SK-N-SH treated with all-trans-retinoic acid at 6 μM for 48 hours (cell line): Measurements from ENCODE around the gene MAGEB17.

ENCODE experiments used
- ATAC-seq: fragments of 200-7000 bp; cut with Tn5 transposase; 3 replicates; pipeline ENCODE4 v1.9.1; 2020; ENCODE audit warnings: mild to moderate bottlenecking, moderate library complexity
- ARNTL ChIP-seq: fragments of 450-650 bp; formaldehyde crosslinking; IDR thresholded peaks from 2 replicates; pipeline ENCODE4 v1.5.0; 2020; ENCODE audit warnings: low read depth, mild to moderate bottlenecking, moderate library complexity, borderline replicate concordance
- BACH2 ChIP-seq: fragments of 250-450 bp; sonication (Bioruptor Pico); IDR thresholded peaks from 2 replicates; pipeline ENCODE4 v1.9.0; 2021; ENCODE audit warnings: mild to moderate bottlenecking, borderline replicate concordance
- CREB5 ChIP-seq: fragments of 250-450 bp; sonication (Bioruptor Pico); IDR thresholded peaks from 2 replicates; pipeline ENCODE4 v1.5.1; 2020; ENCODE audit warnings: low read depth, mild to moderate bottlenecking, moderate library complexity
- CSDC2 ChIP-seq: fragments of 250-450 bp; sonication (Bioruptor Pico); IDR thresholded peaks from 2 replicates; pipeline ENCODE4 v1.5.0; 2020; ENCODE audit warnings: mild to moderate bottlenecking, moderate library complexity
- CSRNP3 ChIP-seq: fragments of 250-450 bp; sonication (Bioruptor Pico); IDR thresholded peaks from 2 replicates; pipeline ENCODE4 v1.5.1; 2021; ENCODE audit warnings: mild to moderate bottlenecking, moderate library complexity
- ESRRG ChIP-seq: fragments of 250-450 bp; sonication (Bioruptor Pico); IDR thresholded peaks from 2 replicates; pipeline ENCODE4 v1.6.1; 2021; ENCODE audit warnings: mild to moderate bottlenecking
- GLIS3 ChIP-seq: fragments of 250-450 bp; sonication (Bioruptor Pico); IDR thresholded peaks from 2 replicates; pipeline ENCODE4 v1.5.0; 2020; ENCODE audit warnings: mild to moderate bottlenecking, moderate library complexity
- ISL1 ChIP-seq: fragments of 250-450 bp; sonication (Bioruptor Pico); IDR thresholded peaks from 2 replicates; pipeline ENCODE4 v2.1.2; 2022; ENCODE audit warnings: mild to moderate bottlenecking, moderate library complexity
- OSR1 ChIP-seq: fragments of 250-450 bp; sonication (Bioruptor Pico); IDR thresholded peaks from 2 replicates; pipeline ENCODE4 v1.8.0; 2022; ENCODE audit warnings: moderate library complexity, mild to moderate bottlenecking, inconsistent platforms
- PATZ1 ChIP-seq: fragments of 250-450 bp; sonication (Bioruptor Pico); IDR thresholded peaks from 2 replicates; pipeline ENCODE4 v1.8.0; 2020; ENCODE audit warnings: mild to moderate bottlenecking, moderate library complexity, borderline replicate concordance
- POU6F1 ChIP-seq: fragments of 250-450 bp; sonication (Bioruptor Pico); IDR thresholded peaks from 2 replicates; pipeline ENCODE4 v1.8.0; 2021; ENCODE audit warnings: low read depth, mild to moderate bottlenecking, moderate library complexity, borderline replicate concordance
- PPARA ChIP-seq: fragments of 250-450 bp; sonication (Bioruptor Pico); IDR thresholded peaks from 2 replicates; pipeline ENCODE4 v1.5.0; 2020; ENCODE audit warnings: mild to moderate bottlenecking, borderline replicate concordance
- RARB ChIP-seq: fragments of 250-450 bp; sonication (Bioruptor Pico); IDR thresholded peaks from 2 replicates; pipeline ENCODE4 v1.8.0; 2021; ENCODE audit warnings: mild to moderate bottlenecking, moderate library complexity
- SNAI2 ChIP-seq: fragments of 250-450 bp; sonication (Bioruptor Pico); IDR thresholded peaks from 2 replicates; pipeline ENCODE4 v1.5.0; 2020; ENCODE audit warnings: mild to moderate bottlenecking, moderate library complexity
- TCF4 ChIP-seq: fragments of 250-450 bp; sonication (Bioruptor Pico); IDR thresholded peaks from 2 replicates; pipeline ENCODE4 v1.8.0; 2021; ENCODE audit warnings: mild to moderate bottlenecking, moderate library complexity, borderline replicate concordance
- TSHZ2 ChIP-seq: fragments of 250-450 bp; sonication (Bioruptor Pico); IDR thresholded peaks from 2 replicates; pipeline ENCODE4 v1.5.0; 2020; ENCODE audit warnings: mild to moderate bottlenecking, moderate library complexity
- ZC3H10 ChIP-seq: fragments of 250-450 bp; sonication (Bioruptor Pico); IDR thresholded peaks from 2 replicates; pipeline ENCODE4 v1.5.1; 2021; ENCODE audit warnings: mild to moderate bottlenecking, moderate library complexity
- ZFP3 ChIP-seq: fragments of 250-450 bp; sonication (Bioruptor Pico); IDR thresholded peaks from 2 replicates; pipeline ENCODE4 v1.5.0; 2020; ENCODE audit warnings: mild to moderate bottlenecking, moderate library complexity
- ZNF565 ChIP-seq: fragments of 450-650 bp; formaldehyde crosslinking; conservative IDR thresholded peaks from 2 replicates; pipeline ENCODE4 v1.5.0; 2020; ENCODE audit warnings: low read depth, mild to moderate bottlenecking, moderate library complexity
- ZNF70 ChIP-seq: fragments of 450-650 bp; formaldehyde crosslinking; IDR thresholded peaks from 2 replicates; pipeline ENCODE4 v1.5.0; 2020; ENCODE audit warnings: mild to moderate bottlenecking, moderate library complexity
- ZNF8 ChIP-seq: fragments of 450-650 bp; formaldehyde crosslinking; IDR thresholded peaks from 2 replicates; pipeline ENCODE4 v1.5.0; 2020; ENCODE audit warnings: mild to moderate bottlenecking, moderate library complexity

The MAGEB17 gene

GRCh38 chrX:16204538-16204937, 37.3 kb downstream of the MAGEB17 start:
- TF ChIP-seq CREB5 (no peak), BACH2 (no peak), ISL1 (CRISPR knock-in tag) (no peak)
- no peak for ATAC-seq

- TF ChIP-seq TCF4 (no peak), PPARA (no peak), ARNTL (CRISPR knock-in tag) (no peak), OSR1 (CRISPR knock-in tag) (no peak), SNAI2 (no peak), CSRNP3 (CRISPR knock-in tag) (no peak), CSDC2 (CRISPR knock-in tag) (no peak), PATZ1 (no peak), ZNF8 (CRISPR knock-in tag) (no peak), POU6F1 (no peak), CREB5 (no peak), TSHZ2 (CRISPR knock-in tag) (no peak), ZFP3 (CRISPR knock-in tag) (no peak), ZNF565 (no peak), GLIS3 (no peak), ZNF70 (CRISPR knock-in tag) (no peak)
- TF ChIP-seq, all 23 proteins: peak for 0
Observed at GRCh38 chrX:16205840-16206239, 38.6 kb downstream of the MAGEB17 start.

GRCh38 chrX:16207634-16208033, 40.4 kb downstream of the MAGEB17 start:
- TF ChIP-seq CSRNP3 (CRISPR knock-in tag), result no peak
- no peak for TF ChIP-seq PPARA
- TF ChIP-seq ESRRG (CRISPR knock-in tag), result no peak
- no peak for TF ChIP-seq ZNF70 (CRISPR knock-in tag)
- no peak for TF ChIP-seq GLIS3
- no peak for TF ChIP-seq ZNF8 (CRISPR knock-in tag)
- TF ChIP-seq ZC3H10 (CRISPR knock-in tag), result no peak
- TF ChIP-seq TSHZ2 (CRISPR knock-in tag), result no peak
- TF ChIP-seq RARB (CRISPR knock-in tag), result no peak
- ATAC-seq, result no peak

More at GRCh38 chrX:16205840-16206239, 38.6 kb downstream of the MAGEB17 start:
- no peak for ATAC-seq
